B cell (primary cell): ENCODE data around the gene DDAH1.

ENCODE experiments used
- EZH2 ChIP-seq: IDR thresholded peaks from 2 replicates; pipeline ENCODE4 v1.6.1; 2012; ENCODE audit warnings: borderline replicate concordance, low read depth, mild to moderate bottlenecking, moderate library complexity, low read length; ENCODE audit not compliant: insufficient read depth, poor library complexity, severe bottlenecking
- TF ChIP-seq, protein P1 (sequence below): fragments of 200-600 bp; IDR thresholded peaks from one replicate; pipeline ENCODE4 v1.8.0; 2022; ENCODE audit warnings: antibody characterized with exemption, mild to moderate bottlenecking

GRCh38 chr1:85343612-85344255 is 121.2 kb downstream of the DDAH1 start:
- no peak for TF ChIP-seq EZH2
- TF ChIP-seq, protein P1, sequence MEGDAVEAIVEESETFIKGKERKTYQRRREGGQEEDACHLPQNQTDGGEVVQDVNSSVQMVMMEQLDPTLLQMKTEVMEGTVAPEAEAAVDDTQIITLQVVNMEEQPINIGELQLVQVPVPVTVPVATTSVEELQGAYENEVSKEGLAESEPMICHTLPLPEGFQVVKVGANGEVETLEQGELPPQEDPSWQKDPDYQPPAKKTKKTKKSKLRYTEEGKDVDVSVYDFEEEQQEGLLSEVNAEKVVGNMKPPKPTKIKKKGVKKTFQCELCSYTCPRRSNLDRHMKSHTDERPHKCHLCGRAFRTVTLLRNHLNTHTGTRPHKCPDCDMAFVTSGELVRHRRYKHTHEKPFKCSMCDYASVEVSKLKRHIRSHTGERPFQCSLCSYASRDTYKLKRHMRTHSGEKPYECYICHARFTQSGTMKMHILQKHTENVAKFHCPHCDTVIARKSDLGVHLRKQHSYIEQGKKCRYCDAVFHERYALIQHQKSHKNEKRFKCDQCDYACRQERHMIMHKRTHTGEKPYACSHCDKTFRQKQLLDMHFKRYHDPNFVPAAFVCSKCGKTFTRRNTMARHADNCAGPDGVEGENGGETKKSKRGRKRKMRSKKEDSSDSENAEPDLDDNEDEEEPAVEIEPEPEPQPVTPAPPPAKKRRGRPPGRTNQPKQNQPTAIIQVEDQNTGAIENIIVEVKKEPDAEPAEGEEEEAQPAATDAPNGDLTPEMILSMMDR: no peak
